ENCODE measurements around the gene CD200R1.

CD200R1 gene

DNA sequence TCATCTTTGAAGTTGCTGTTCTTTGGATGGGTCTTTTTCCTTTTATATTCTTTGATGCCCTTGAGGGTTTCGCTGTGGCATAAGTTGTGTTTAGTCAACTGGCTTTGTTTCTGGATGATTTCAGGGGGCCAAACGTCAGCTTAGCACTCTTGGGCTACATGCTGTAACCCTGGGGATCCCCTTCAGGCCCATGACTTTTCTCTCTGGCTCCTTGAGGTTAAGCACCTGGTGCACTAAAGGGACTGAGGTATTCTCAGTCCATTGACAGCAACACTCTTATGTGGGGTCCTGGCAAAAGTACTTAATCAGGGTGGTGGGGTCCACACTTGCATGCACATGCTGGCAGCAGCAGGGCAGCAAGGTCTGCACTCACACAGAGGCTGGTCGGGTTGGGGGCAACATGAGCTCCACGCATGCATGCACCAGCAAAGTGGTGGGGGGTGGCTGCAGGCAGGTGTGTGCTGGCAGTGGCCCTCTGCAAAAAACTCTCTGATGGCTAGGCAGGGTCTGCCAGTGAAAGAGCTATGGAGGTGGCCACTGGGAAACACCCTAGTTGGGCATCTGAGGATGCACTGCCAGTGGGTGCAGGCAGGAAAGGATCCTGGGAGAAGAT lies 90.1 kb downstream of the CD200R1 start:
- FAIRE-seq, result no peak

DNA sequence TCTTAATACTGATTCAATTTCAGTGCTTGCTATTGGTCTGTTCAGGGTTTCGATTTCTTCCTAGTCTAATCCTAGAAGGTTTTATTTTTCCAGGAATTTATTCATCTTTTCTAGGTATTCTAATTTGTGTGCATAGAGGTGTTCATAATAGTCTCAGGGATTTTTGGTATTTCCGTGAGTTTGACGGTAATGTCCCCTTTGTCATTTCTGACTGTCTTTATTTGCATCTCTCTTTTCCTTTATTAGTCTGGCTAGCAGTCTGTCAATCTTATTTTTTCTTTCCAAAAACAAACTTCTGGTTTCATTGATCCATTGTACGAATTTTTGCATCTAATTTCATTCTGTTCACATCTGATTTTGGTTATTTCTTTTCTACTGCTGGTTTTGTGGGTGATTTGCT lies 93.0 kb downstream of the CD200R1 start:
- no peak for FAIRE-seq

DNA sequence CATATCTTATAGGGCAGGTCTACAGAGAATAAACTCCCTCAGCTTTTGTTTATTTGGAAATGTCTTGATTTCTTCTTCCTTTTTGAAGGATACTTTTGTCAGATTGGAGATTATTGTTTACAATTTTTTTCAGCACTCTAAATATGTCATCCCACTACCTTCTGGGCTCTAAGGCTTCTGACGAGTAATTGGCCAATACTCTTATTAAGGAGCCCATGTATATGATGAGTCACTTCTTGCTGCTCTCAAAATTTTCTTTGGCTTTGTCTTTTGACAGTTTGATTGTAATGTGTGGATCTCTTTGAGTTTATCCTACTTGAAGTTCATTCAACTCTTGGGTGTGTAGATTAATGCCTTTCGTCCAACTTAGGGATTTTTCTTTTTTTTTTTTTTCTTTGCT lies 99.3 kb downstream of the CD200R1 start:
- no peak for FAIRE-seq

DNA sequence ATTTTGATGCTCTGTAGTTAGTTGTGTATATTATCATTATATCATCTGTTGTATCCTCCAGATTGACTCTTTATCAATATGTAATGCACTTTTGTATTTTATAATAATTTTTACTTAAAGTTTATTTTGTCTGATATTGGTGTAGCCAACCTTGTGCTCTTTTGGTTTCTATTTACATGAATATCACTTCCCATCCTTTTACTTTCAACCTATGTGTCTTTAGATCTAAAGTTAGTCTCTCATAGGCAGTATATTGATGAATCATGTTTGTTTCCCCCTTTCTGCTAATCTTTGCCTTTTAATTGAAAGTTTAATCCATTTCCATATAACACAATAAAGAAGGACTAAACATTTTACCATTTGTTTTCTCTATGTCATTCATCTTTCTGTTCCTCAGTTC lies 100.2 kb downstream of the CD200R1 start:
- FAIRE-seq, result no peak

DNA sequence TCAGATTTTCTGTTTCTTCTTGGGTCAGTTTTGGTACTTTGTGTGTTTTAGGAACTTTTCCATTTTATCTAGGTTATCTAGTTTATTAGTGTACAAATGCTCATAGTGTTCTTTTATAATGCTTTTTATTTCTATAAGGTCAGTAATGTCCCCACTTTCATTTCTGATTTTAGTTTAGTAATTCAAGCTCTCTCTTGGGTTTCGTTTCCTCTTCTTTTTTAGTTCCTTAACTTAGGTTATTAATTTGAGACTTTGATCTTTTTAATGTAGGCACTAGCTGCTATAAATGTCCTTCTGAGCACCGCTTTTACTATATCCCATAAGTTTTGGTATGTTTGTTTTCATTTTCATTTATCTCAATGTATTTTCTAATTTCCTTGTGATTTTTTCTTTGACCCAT lies 101.3 kb downstream of the CD200R1 start:
- FAIRE-seq, result no peak

DNA sequence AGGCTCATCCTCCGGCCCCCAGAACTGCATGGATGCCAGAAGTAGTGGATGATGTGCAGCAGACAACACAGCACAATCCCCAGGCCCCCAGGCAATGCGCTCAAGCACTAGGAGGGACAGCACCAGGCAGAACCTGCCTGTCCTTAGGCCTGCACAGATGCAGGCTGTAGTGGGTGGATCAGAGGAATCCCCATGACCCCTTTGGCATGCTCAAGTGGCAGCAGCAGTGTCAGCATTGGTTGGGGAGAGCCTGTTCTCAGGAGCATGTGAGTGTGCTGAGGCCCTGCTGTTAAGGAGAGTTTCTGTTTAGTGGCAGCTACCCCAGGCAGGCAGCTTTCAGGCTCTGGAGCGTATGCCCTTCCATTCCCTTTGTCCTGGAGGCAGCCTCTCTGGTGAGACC lies 103.2 kb downstream of the CD200R1 start:
- no peak for FAIRE-seq
